K562 (cell line): Measurements from ENCODE around the gene BRAT1.

Experiments
- BDP1 ChIP-seq: IDR thresholded peaks from 3 replicates; pipeline ENCODE4 v1.6.1; 2011; ENCODE audit not compliant: insufficient read length, insufficient read depth
- CBFB ChIP-seq: sonication (generic); formaldehyde crosslinking; IDR thresholded peaks from 2 replicates; pipeline ENCODE4 v1.4.0; 2020; ENCODE audit warnings: mild to moderate bottlenecking, missing genetic modification reagents
- CBX1 ChIP-seq: sonication (generic); IDR thresholded peaks from 2 replicates; pipeline ENCODE4 v1.6.1; 2016; ENCODE audit warnings: antibody characterized with exemption, low read depth, mild to moderate bottlenecking
- COPS2 ChIP-seq: fragments of 450-650 bp; conservative IDR thresholded peaks from 2 replicates; pipeline ENCODE4 v1.6.1; 2016; ENCODE audit warnings: mild to moderate bottlenecking, moderate library complexity
- IRF2 ChIP-seq: sonication (generic); formaldehyde crosslinking; IDR thresholded peaks from 2 replicates; pipeline ENCODE4 v1.8.1; 2022; ENCODE audit warnings: mild to moderate bottlenecking, missing genetic modification reagents
- KLF1 ChIP-seq: fragments of 450-650 bp; IDR thresholded peaks from 2 replicates; pipeline ENCODE4 v1.6.1; 2016; ENCODE audit warnings: missing genetic modification characterization, missing compliant biosample characterization
- TF ChIP-seq, protein P1 (sequence below): fragments of 450-650 bp; IDR thresholded peaks from 2 replicates; pipeline ENCODE4 v1.6.1; 2014; ENCODE audit warnings: low read depth, mild to moderate bottlenecking, moderate library complexity, borderline replicate concordance
- TF ChIP-seq, protein P2 (sequence below), 3 experiments: IDR thresholded peaks in 2 of 3; conservative IDR thresholded peaks in 1 of 3; 2 replicates each; pipeline ENCODE4 v1.5.1; 2011 to 2012; ENCODE audit warnings: low read length in 3 of 3, mild to moderate bottlenecking in 3 of 3, control low read depth in 2 of 3, improper control_type of control experiment in 1 of 3, inconsistent platforms in 1 of 3, low read depth in 1 of 3, mixed read lengths in 1 of 3, moderate library complexity in 1 of 3; ENCODE audit not compliant: insufficient read depth in 2 of 3
- TF ChIP-seq, protein P3 (sequence below): fragments of 450-650 bp; formaldehyde crosslinking; IDR thresholded peaks from 2 replicates; pipeline ENCODE4 v1.4.0; 2022; ENCODE audit warnings: missing genetic modification characterization

DNA sequence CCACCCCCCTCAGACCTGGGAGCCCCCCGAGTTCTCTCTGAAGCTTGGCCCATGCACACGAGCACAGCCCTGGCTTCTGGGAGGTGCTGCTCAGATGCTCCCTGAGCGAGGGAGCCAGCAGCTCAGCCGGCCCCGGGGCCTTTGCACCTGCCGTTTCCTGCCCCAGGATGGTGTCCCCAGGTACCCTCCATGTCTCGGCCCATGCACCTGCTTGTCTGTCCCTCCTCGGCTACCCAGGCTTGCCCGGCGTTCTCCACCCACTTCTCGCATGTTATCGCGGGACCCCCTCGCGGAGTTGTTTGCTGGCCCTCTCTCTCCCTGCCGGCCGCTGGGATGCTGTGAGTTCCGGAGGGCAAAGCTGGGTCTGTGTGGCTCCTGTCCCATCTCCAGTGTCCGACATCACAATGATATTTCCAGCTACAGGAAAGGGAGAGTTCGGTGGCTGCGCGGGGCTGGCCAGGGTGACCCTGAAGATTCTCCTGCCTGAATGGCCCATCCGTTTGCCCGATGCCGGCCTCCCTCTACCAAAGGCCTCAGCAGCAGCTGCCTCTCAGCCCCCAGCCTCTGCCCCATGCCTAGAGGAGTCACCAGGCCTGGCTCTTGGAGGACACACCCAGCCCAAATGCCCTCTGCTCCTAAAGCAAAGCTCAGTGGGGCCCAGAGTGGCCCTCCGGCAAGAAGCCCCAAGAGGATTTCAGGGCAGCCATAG, 48.0 kb downstream of the BRAT1 start:
- TF ChIP-seq, protein P1, sequence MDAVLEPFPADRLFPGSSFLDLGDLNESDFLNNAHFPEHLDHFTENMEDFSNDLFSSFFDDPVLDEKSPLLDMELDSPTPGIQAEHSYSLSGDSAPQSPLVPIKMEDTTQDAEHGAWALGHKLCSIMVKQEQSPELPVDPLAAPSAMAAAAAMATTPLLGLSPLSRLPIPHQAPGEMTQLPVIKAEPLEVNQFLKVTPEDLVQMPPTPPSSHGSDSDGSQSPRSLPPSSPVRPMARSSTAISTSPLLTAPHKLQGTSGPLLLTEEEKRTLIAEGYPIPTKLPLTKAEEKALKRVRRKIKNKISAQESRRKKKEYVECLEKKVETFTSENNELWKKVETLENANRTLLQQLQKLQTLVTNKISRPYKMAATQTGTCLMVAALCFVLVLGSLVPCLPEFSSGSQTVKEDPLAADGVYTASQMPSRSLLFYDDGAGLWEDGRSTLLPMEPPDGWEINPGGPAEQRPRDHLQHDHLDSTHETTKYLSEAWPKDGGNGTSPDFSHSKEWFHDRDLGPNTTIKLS, result no peak
- TF ChIP-seq, protein P2, sequence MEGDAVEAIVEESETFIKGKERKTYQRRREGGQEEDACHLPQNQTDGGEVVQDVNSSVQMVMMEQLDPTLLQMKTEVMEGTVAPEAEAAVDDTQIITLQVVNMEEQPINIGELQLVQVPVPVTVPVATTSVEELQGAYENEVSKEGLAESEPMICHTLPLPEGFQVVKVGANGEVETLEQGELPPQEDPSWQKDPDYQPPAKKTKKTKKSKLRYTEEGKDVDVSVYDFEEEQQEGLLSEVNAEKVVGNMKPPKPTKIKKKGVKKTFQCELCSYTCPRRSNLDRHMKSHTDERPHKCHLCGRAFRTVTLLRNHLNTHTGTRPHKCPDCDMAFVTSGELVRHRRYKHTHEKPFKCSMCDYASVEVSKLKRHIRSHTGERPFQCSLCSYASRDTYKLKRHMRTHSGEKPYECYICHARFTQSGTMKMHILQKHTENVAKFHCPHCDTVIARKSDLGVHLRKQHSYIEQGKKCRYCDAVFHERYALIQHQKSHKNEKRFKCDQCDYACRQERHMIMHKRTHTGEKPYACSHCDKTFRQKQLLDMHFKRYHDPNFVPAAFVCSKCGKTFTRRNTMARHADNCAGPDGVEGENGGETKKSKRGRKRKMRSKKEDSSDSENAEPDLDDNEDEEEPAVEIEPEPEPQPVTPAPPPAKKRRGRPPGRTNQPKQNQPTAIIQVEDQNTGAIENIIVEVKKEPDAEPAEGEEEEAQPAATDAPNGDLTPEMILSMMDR (IDR thresholded peaks at IDR 0.05 in 2 of 3, conservative IDR thresholded peaks at IDR 0.05 in 1 of 3; ENCODE audit: insufficient read depth in 2 of 3, low read depth in 1 of 3, low read length in 3 of 3), result no peak
- TF ChIP-seq, protein P3, sequence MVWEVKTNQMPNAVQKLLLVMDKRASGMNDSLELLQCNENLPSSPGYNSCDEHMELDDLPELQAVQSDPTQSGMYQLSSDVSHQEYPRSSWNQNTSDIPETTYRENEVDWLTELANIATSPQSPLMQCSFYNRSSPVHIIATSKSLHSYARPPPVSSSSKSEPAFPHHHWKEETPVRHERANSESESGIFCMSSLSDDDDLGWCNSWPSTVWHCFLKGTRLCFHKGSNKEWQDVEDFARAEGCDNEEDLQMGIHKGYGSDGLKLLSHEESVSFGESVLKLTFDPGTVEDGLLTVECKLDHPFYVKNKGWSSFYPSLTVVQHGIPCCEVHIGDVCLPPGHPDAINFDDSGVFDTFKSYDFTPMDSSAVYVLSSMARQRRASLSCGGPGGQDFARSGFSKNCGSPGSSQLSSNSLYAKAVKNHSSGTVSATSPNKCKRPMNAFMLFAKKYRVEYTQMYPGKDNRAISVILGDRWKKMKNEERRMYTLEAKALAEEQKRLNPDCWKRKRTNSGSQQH, result no peak
- TF ChIP-seq IRF2 (CRISPR knock-in tag) (no peak), COPS2 (no peak), KLF1 (tag) (no peak), CBX1 (no peak), CBFB (CRISPR knock-in tag) (no peak), BDP1 (no peak)
